Skin epidermis (tissue), 12 donors: ENCODE data around the gene HSD17B8.
A peak's percentile ranks its signal among the peaks of the same experiment; 100 is the strongest.

Experiments
- H3K27ac ChIP-seq, 21 experiments: fragments of 200-600 bp; sonication (generic) in 11 of 21; one replicate each; pipeline ENCODE4 v1.5.0; 2020; ENCODE audit warnings: mild to moderate bottlenecking in 3 of 21, inconsistent platforms in 2 of 21, moderate library complexity in 2 of 21
- H3K4me3 ChIP-seq, 7 experiments: fragments of 200-600 bp; sonication (generic) in 2 of 7; one replicate each; pipeline ENCODE4 v1.5.0; 2020; ENCODE audit warnings: inconsistent platforms in 2 of 7, mild to moderate bottlenecking in 2 of 7, moderate library complexity in 1 of 7

Gene HSD17B8

DNA sequence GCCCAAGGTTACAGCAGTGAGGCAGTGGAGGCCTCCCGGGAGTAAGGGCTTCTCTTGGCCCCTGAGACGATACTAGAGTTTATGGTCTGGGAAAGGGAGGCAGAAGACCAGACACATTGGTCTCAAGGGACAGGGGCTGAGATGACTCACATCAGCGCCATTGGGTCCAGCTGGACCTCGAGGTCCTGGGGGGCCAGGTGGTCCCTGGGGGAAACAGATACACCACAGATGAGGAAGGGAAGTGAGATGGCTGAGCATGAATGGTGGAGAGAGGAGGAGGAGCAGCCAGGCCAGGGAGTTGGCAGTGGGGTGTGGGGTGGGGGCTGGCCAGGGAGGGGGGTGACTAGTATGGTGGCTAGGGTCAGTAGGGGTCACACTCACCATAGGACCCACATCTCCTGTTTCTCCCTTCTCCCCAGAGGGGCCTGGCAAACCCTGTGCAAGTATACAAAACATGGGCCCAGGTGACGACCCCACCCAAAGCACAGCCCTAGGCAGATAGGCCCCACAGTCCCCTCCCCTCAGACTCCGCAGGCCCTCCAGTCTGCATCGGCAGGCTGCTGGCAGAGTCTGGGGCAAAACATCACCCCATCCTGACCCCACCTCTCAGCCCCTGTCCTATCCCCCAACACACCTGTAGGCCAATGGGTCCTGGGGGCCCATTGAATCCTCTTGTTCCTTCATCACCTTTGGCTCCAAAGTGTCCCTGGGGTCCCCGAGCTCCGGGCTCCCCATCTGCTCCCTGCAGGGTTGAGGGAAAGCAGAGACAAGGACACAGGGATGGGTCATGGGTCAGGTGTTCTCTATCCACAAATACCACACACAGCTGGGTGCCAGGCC, 34.1 kb upstream of the HSD17B8 start:
- H3K27ac ChIP-seq, result no peak overlapping the region

DNA sequence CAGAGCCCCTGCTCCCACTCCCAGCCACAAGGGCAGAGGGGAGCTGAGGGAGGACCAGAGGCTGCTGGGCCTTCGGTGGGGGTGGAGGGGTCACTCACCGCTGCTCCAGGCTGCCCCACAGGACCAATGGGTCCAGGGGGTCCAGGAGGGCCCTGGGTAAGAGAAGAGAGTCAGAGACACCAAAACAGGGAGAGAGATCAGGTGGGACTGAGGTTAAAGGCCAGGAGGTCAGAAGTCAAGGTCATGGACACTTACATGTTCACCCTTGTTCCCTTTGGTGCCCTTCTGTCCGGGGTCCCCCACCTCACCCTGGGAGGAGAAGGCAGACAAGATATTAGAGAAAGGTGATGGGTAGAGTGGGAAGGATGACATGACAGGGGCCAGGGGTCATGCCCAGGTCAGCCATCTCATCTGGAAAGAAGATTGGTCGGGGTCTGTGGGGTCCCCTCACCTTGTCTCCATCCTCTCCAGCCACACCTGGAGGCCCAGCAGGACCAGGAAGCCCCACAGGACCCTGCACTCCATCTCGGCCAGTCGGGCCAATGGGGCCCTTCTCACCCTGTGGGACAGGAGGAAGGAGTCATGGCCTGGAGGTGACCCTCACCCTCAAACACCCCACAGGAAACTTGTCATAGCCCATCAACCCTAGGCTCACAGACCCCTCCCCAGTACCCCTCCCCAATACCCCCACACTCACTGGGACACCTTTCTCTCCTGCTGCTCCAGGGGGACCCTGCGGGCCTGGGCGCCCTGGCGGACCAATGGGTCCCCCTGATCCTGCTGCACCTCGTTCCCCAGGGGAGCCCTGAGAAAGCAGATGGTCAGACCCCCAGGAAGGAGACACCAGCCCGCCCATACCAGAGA, 33.2 kb upstream of the HSD17B8 start:
- Histone ChIP-seq H3K4me3 (no peak overlapping the region), H3K27ac (no peak overlapping the region)

More for the DNA sequence above, 34.1 kb upstream of the HSD17B8 start:
- H3K4me3 ChIP-seq, result no peak overlapping the region

DNA sequence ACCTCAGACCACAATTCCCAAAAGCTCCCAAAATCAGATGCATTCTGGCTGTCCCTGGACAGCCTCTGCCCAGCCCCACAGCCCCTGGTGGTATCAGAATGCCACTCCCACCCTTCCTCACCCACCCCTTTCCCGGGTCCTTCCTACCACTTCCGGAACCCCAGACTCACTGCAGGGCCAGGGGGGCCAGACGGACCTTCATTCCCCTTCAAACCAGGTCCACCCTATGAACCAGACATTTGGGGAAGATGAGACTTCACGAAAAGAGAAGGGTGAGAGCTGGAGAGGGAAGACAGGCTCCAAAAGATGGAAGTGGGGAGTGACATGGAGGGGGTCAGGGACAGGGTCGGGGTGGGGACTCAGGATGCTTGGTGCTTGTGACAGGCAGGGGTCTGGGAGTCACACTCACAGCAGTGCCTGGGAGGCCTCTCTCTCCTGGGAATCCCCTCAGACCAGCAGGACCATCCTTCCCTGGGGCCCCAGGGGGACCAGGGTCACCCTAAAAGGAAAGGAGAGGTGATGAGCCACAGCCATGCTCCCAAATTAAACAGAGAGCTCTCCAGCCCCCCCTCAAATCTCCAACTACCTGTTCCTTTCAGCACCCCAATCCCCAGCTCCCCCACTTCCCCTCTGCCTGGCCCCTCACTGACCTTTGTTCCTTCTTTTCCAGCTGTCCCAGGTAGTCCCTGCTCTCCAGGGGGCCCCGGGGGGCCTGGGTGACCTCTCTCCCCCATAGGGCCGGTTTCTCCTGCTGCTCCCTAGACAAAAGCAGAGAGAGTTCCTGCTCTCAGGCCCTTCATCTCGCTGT, 32.4 kb upstream of the HSD17B8 start:
- no peak overlapping the region for H3K27ac ChIP-seq
- H3K4me3 ChIP-seq, result no peak overlapping the region

DNA sequence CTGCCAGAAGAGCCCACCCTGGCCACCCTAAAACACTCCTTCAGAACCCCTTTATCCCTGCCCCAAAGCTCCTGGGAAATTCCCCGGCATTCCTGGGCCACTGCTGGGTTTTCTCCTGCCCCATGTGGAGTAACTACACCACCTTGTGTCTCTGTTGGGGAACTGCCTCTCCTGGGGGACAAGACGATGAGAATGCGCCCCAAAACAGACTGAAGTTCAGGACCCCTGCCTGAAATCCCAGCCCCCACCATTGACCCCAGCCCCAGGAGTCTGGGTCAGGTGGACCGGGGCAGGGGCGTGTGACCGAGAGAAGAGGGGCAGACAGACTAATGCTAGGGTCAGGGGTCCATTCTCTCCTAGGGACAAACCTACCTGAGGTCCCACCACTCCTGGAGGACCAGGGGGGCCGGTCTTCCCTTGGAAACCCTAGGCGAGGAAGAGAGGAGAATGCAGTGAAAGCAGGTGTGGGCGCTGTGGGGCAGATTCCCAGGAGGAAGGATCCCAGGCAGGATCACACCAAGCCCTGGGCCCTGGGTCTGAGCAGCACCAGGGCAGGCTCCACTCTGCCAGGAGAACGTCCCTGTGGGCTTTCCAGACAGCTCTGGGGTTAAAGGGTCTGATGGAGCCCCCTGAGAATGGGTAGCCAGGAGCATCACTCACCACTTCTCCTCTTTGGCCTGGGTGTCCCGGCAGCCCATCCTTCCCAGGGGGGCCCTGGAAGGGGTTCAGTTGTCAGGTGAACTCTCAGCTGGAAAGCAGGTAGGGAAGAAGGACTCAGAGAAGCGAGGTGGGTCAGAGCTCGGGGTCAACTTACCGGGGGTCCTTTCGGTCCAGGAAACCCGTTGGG, 31.5 kb upstream of the HSD17B8 start:
- no peak overlapping the region for H3K27ac ChIP-seq
- no peak overlapping the region for H3K4me3 ChIP-seq

DNA sequence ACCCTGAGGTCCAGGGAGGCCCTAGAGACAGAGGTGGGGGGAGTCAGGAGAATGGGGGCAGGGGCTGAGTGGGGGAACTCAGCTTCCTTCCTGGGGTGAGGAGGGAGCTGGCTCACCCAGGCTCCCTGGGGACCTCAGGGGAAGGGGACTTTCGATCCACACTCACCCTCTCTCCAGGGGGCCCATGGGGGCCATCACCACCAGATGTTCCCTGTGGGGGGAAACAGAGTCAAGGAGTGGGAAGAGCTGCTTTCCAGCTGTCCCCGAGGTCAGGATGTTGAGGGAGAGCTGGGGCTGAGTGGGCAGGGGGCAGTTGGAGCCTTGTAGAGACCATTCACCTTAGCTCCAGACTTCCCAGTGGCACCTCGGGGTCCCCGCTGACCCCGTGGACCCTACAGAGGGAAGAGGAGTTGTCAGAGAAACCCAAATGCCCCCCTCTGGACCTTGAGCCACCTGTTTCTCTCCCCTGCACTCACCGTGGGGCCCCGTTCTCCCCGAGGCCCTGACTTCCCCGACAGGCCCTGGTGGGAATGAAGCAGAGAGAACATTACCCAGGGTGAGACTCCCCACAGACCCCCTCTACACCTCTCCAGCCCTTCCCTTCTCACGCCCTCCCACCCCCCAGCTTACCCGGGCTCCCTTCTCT, 30.8 kb upstream of the HSD17B8 start:
- no peak overlapping the region for H3K4me3 ChIP-seq
- H3K27ac ChIP-seq, result no peak overlapping the region

DNA sequence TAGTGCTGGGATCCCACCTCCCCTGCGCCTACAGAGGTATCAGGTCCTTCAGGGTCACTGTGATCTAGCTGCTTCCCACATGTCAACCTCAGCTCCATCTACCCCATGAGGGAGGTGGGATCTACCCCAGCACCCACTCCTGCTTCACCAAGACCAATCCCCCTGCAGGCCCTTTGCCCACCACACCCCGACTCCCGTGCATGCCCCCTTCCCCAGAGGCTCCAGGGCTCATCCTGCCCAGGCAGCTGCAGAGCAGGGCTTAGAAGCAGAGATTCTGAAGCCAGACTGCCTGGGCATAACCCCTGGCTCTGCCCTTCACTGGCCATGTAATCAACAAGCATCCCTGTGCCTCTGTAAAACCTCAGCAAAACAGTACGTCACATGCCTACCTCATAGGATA, 29.7 kb upstream of the HSD17B8 start:
- no peak overlapping the region for H3K27ac ChIP-seq
- no peak overlapping the region for H3K4me3 ChIP-seq

DNA sequence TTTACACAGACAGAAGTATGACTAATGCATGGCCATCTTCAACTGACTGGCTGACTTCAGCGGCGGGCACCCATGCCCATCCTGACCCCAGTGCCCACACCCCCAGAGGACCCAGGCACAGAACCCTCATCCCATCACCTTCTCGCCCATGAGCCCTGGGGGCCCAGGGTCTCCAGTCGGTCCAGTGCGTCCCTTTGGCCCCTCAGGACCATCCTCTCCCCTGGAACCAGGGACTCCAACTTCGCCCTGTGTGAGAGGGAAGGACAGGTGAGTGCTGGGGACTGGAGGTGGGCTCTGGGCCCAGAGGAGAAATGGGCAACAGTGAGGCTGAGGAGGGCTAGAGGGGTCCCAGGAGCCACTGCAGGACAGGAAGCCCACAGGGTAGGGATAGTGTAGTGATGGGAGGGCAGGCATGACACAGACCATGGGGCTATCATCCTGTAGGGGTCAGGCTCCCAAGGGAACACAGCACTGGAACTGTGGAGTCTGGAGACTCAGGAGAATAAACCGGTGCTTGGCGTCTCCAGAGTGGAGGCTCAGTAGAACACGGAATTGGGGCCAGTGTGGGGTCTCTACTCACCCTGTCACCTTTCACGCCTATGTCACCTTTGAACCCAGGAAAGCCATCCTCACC, 28.9 kb upstream of the HSD17B8 start:
- no peak overlapping the region for H3K27ac ChIP-seq
- no peak overlapping the region for H3K4me3 ChIP-seq

DNA sequence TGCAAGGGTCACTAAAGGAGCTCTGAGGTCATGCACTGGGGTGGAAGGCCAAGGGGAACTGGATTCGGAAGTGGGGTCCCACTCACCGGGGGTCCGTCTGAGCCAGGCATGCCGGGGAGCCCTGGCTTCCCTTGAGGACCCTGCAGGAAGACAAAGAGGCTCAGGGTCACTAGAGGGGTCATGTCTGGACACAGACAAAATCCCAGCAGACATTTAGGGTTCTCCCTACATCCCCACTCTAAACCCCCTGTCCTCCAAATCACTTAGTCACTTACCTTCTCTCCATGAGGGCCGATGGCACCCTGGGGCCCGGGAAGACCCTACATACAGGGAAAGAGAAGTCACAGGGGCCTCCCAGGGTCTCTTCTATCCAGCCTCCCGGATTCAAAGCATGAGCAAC, 27.5 kb upstream of the HSD17B8 start:
- no peak overlapping the region for H3K4me3 ChIP-seq
- H3K27ac ChIP-seq, result no peak overlapping the region

DNA sequence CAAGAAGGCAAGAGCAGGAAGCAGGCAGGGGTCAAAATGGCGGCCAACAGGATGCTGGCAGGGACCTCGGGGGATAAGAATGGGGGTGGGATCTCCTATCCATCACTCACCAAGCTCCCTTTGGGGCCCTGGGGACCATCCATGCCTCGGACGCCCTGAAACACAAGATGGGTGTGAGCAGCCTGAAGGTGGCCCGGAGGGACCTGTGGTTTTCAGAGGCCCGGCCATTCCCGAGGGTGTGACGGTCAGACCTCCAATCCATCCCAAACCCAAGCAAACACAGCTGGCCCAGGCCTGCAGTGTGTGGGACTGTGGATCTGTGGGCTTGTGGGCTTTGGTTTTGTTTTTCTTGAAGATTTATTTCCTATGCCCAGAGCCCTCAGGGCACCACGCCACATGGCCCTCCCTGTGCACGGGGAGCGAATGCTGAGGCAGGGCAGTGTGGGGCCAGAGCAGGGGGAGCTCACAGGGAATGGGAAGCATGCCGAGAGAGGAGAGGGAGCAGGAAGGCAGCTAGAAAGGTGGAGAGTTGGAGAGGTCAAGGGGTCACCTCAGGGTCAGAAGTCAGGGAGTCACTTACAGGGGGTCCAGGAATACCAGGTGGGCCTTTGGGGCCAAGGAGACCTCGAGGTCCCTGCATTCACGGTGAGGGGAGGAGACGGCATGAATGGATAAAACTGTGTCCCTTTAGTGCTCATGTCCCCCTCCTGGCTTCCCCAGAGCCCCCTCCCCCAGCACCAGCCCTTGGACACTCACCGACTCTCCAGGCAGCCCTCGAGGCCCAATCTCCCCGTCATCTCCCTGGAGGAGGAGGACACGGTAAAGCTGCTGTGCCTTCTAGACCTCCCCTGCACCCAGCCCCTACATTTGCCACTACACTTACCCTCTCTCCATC, 26.7 kb upstream of the HSD17B8 start:
- no peak overlapping the region for H3K27ac ChIP-seq
- H3K4me3 ChIP-seq, result no peak overlapping the region

DNA sequence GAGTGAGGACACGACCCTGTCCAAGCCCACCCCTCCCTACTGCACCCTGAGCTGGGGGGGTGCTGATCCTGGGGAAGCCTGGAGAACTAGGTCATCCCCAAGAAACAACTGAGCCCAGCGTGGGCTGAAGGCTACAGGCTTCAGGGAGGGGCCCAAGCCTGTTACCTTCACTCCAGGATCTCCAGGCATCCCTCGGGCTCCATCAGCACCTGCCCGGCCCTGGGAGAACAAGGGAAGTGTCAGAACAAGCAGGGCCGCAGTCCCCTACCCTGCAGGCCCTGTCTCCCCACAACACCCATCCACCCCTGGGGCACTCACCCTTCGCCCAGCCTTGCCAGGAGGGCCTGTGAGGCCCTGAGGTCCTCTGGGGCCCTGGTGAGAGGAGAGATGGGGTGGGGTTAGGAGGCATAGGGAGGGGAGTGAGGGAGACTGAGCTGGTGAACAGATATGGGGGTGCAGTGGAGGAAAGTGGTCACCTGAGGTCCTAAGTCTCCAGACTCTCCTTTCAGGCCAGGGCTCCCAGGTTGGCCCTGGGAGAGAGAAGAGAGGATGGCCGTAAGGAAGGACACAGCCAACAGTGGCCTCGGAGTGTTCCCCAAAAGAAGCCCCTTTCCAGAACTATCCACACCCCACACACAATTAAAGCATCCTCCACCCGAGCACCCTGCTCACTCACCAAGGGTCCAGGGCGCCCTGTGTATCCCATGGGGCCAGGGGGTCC, 25.5 kb upstream of the HSD17B8 start:
- Histone ChIP-seq H3K4me3 (no peak overlapping the region), H3K27ac (no peak overlapping the region)

DNA sequence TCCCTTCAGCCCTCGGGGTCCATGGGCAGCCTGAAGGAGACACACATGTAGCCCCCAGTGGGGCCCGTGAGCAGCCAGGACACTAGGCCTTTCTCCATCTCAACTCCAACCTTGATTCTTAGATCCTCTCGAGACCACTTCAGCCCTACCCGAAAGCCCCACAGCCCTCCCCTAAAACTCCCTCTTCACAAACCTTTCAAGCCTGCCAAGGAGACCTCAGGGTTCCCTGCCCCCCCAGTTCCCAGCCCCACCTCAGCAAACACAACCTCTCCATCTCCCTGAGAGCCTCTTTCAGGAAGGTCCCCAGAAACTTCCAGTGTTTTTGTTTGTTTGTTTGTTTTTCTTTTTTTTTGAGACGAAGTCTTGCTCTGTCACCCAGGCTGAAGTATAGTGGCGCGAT, 23.3 kb upstream of the HSD17B8 start:
- no peak overlapping the region for H3K27ac ChIP-seq
- H3K4me3 ChIP-seq, result no peak overlapping the region

DNA sequence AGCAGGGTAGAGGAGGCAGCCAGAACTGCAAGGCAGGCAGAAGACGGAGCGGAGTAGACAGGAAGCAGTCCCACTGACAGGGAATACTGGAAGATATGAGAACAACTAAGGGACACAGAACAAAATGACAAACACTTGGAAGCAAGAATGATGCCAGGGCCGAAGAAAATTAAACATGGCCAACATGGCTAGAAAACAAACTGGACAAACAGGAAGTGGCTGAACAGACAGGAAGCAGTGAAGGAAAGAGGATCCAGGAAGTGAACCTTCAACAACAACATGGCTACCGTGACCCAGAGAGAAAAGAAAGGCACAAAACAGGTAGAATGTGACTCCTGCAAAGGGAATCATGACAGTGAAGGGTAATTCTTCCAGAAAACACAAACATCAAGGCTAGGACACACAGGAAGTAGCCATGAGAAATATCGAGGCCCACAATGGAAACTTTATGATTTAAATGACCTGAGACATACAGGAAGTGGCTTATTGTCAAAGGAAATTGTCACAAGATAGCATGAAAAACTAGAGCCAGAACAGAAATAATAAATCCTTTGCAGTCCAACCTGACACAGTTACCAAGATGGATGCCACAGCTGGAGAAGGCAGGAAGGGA, 21.3 kb upstream of the HSD17B8 start:
- no peak overlapping the region for H3K4me3 ChIP-seq
- H3K27ac ChIP-seq, result peak overlapping the region in 2 of 21 experiments; percentile 14 to 25

DNA sequence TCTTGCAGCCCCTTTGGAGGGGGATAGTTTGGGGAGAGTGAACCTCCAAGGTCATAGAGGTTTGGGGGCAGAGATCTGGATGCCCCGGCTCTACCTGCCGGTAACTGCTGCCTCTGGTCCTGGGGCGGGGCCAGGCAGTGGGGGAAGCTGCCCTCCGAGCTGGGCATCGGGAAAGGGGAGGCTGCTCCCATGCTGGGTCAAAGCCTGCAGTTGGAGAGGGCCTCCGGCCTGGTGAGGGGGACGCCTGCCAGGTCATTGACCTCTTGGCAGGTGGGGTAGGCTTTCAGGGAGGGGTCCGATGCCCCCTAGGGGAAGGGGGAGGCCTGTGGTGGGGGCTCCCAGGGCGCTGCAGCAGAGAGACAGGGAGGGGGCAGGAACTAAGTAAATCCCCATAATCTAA, 19.3 kb upstream of the HSD17B8 start:
- no peak overlapping the region for H3K27ac ChIP-seq
- no peak overlapping the region for H3K4me3 ChIP-seq

DNA sequence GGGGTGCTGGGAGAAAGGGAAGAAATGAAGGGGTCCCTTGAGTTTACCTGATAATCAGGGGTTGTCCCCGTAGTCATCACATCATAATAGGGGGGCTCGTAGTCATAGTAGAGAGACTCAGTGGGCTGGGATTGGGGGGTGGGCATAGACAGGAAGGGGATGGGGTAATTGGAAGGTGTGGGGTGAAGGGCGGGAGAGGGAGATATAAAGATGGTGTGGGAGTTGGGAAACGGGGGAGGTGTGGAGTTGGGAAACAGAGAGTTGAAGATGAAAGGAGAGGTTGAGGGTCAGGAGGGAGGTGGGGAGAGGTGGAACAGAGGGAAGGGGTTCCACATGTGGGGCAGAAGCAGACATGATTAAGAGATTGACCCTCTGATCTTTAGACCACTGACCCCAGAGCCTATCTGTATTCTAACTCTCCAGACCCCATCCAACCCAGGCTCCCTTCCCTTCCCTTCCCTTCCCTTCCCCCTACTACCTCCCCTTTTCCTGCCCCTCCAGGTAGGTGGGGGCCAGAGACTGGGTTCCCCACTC, 18.7 kb upstream of the HSD17B8 start:
- no peak overlapping the region for H3K4me3 ChIP-seq
- H3K27ac ChIP-seq, result no peak overlapping the region

DNA sequence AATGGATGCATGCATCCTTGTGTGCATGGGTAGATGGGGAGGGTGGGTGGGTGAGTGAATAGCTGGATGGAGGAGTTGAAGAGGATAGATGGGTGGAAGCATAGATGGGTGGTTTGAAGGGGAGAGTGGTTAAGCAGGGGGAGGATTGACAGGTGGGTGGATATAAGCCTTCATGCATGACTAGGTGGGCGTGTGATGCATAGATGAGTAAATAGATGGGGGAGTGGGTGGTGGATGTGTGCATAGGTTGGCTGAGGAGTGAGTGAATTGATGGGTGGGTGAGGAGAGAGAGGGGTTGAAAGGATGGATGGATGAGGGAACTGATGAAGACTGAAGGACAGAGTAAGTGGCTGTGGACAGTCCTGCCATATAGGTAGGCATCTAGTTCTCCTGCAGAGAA, 16.6 kb upstream of the HSD17B8 start:
- Histone ChIP-seq H3K27ac (no peak overlapping the region), H3K4me3 (no peak overlapping the region)

DNA sequence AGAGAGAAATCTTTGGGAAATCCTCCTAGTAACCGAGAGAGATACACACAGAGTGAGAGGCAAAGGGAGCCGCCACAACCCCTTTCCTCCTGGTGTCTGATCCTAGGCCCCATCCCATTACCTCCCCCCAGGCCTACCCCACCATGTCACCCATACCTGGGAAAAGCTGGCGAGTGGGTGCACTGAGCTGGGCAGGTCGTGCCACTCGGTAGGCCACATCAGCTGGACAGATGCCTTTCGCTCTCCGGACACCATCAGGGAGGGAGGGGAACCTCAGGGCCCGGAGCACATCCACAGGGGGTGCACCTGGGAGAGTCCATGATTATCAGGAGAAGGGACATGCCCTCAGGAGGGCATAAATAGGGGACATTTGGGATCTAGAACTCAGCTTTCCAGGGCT, 15.3 kb upstream of the HSD17B8 start:
- H3K4me3 ChIP-seq, result no peak overlapping the region
- H3K27ac ChIP-seq, result no peak overlapping the region
